ENCODE data around the gene VPS39.

GRCh38 chr15:42175671-42176070 is 32.4 kb downstream of the VPS39 start:
- TF ChIP-seq YY1 (IDR thresholded peaks at IDR 0.05; ENCODE audit: low read depth) = no peak
- TF ChIP-seq RCOR1 (IDR thresholded peaks at IDR 0.05; ENCODE audit: low read length) = no peak
- TF ChIP-seq RAD21 (IDR thresholded peaks at IDR 0.05; ENCODE audit: low read length) = no peak
- no peak for TF ChIP-seq POLR2AphosphoS5 (IDR thresholded peaks at IDR 0.05; ENCODE audit: low read depth, low read length)
- TF ChIP-seq FOXM1 (IDR thresholded peaks at IDR 0.05; ENCODE audit: low read depth) = no peak
- TF ChIP-seq, protein P1, sequence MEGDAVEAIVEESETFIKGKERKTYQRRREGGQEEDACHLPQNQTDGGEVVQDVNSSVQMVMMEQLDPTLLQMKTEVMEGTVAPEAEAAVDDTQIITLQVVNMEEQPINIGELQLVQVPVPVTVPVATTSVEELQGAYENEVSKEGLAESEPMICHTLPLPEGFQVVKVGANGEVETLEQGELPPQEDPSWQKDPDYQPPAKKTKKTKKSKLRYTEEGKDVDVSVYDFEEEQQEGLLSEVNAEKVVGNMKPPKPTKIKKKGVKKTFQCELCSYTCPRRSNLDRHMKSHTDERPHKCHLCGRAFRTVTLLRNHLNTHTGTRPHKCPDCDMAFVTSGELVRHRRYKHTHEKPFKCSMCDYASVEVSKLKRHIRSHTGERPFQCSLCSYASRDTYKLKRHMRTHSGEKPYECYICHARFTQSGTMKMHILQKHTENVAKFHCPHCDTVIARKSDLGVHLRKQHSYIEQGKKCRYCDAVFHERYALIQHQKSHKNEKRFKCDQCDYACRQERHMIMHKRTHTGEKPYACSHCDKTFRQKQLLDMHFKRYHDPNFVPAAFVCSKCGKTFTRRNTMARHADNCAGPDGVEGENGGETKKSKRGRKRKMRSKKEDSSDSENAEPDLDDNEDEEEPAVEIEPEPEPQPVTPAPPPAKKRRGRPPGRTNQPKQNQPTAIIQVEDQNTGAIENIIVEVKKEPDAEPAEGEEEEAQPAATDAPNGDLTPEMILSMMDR (IDR thresholded peaks at IDR 0.05) = no peak
- TF ChIP-seq MEF2A (IDR thresholded peaks at IDR 0.05; ENCODE audit: borderline replicate concordance, low read depth) = no peak
- no peak for TF ChIP-seq EZH2phosphoT487 (IDR thresholded peaks at IDR 0.05; ENCODE audit: borderline replicate concordance, low read depth)
- TF ChIP-seq RFX5 (IDR thresholded peaks at IDR 0.05; ENCODE audit: low read length) = no peak
- no peak for TF ChIP-seq REST (IDR thresholded peaks at IDR 0.05; ENCODE audit: low read depth, low read length)
- TF ChIP-seq, protein P2, sequence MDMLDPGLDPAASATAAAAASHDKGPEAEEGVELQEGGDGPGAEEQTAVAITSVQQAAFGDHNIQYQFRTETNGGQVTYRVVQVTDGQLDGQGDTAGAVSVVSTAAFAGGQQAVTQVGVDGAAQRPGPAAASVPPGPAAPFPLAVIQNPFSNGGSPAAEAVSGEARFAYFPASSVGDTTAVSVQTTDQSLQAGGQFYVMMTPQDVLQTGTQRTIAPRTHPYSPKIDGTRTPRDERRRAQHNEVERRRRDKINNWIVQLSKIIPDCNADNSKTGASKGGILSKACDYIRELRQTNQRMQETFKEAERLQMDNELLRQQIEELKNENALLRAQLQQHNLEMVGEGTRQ (IDR thresholded peaks at IDR 0.05; ENCODE audit: borderline replicate concordance, low read depth, low read length) = no peak
- TF ChIP-seq TCF12 (IDR thresholded peaks at IDR 0.05) = no peak
- no peak for TF ChIP-seq SIN3A (IDR thresholded peaks at IDR 0.05; ENCODE audit: borderline replicate concordance, low read depth, low read length)
- no peak for TF ChIP-seq EP300 (IDR thresholded peaks at IDR 0.05; ENCODE audit: borderline replicate concordance in 1 of 2, low read depth in 1 of 2, low read length in 1 of 2)
